Measurements from ENCODE around the gene RNF135.

- no peak for TF ChIP-seq POLR2AphosphoS5 (IDR thresholded peaks at IDR 0.05)
- no peak for TF ChIP-seq EZH2 (IDR thresholded peaks at IDR 0.05; ENCODE audit: borderline replicate concordance, insufficient read depth, low read length, poor library complexity, severe bottlenecking)
- TF ChIP-seq CTCF (IDR thresholded peaks at IDR 0.05; ENCODE audit: poor library complexity, severe bottlenecking): no peak
- TF ChIP-seq REST (IDR thresholded peaks at IDR 0.05; ENCODE audit: borderline replicate concordance): no peak
- no peak for TF ChIP-seq SMC3 (conservative IDR thresholded peaks at IDR 0.05; ENCODE audit: poor library complexity)
- TF ChIP-seq RAD21 (conservative IDR thresholded peaks at IDR 0.05): no peak
- no peak for TF ChIP-seq EP300 (conservative IDR thresholded peaks at IDR 0.05; ENCODE audit: poor library complexity, severe bottlenecking)
These were observed 19.6 kb downstream of the RNF135 start for GRCh38 chr17:30990458-30990857.
